Non-pigmented ciliary epithelial cell (primary cell): ENCODE data around the gene TMEM208.

Source experiments
- DNase-seq: peaks from one replicate; pipeline ENCODE4 v3.0.0-alpha.2; 2010; ENCODE audit warnings: low read depth

TMEM208 gene

GRCh38 chr16:67209565-67209964 is 17.4 kb upstream of the TMEM208 start:
- DNase-seq, result no peak

- no peak for DNase-seq
Measured at GRCh38 chr16:67210069-67210937, 16.6 kb upstream of the TMEM208 start.

GRCh38 chr16:67211674-67212073 is 15.3 kb upstream of the TMEM208 start:
- DNase-seq, result no peak

GRCh38 chr16:67212766-67213165 is 14.2 kb upstream of the TMEM208 start:
- DNase-seq, result no peak

- no peak for DNase-seq
Measured at GRCh38 chr16:67213197-67214019, 13.5 kb upstream of the TMEM208 start.

GRCh38 chr16:67215706-67216105 is 11.2 kb upstream of the TMEM208 start:
- no peak for DNase-seq

- no peak for DNase-seq
Measured at GRCh38 chr16:67216612-67217490, 10.1 kb upstream of the TMEM208 start.

GRCh38 chr16:67223992-67224391 is 2.9 kb upstream of the TMEM208 start:
- no peak for DNase-seq

- DNase-seq, result no peak
Measured at GRCh38 chr16:67226295-67226803, 581 bp upstream of the TMEM208 start.

- no peak for DNase-seq
Measured at GRCh38 chr16:67227567-67227921, 614 bp downstream of the TMEM208 start.

- DNase-seq, result no peak
Measured at GRCh38 chr16:67228034-67228785, 1.3 kb downstream of the TMEM208 start.

GRCh38 chr16:67228905-67229304 is 2.0 kb downstream of the TMEM208 start:
- DNase-seq, result no peak

GRCh38 chr16:67229906-67230808 is 3.2 kb downstream of the TMEM208 start:
- DNase-seq, result no peak

GRCh38 chr16:67230809-67231660 is 4.1 kb downstream of the TMEM208 start:
- no peak for DNase-seq

- no peak for DNase-seq
Measured at GRCh38 chr16:67233596-67233995, 6.7 kb downstream of the TMEM208 start.

- DNase-seq, result no peak
Measured at GRCh38 chr16:67234180-67234597, 7.3 kb downstream of the TMEM208 start.

GRCh38 chr16:67235816-67236562 is 9.1 kb downstream of the TMEM208 start:
- DNase-seq, result no peak
